GM18870 (cell line): ENCODE data around the gene LGALS7.

Experiments
- ATAC-seq: cut with Tn5 transposase; IDR thresholded peaks from one replicate; pipeline ENCODE4 v1.9.1; 2021; ENCODE audit warnings: moderate library complexity; ENCODE audit not compliant: unreplicated experiment

The LGALS7 gene

GRCh38 chr19:38728752-38729541 is 44.4 kb downstream of the LGALS7 start:
- ATAC-seq, result no peak

GRCh38 chr19:38727868-38728660 is 45.3 kb downstream of the LGALS7 start:
- ATAC-seq, result no peak

- ATAC-seq, result no peak
These were observed 45.9 kb downstream of the LGALS7 start for GRCh38 chr19:38727306-38727867.

- no peak for ATAC-seq
These were observed 46.5 kb downstream of the LGALS7 start for GRCh38 chr19:38726761-38727301.

- ATAC-seq, result no peak
These were observed 47.0 kb downstream of the LGALS7 start for GRCh38 chr19:38726284-38726673.

GRCh38 chr19:38725469-38726283 is 47.6 kb downstream of the LGALS7 start:
- no peak for ATAC-seq

- ATAC-seq, result no peak
These were observed 49.1 kb downstream of the LGALS7 start for GRCh38 chr19:38723990-38724854.

GRCh38 chr19:38723606-38723965 is 49.7 kb downstream of the LGALS7 start:
- no peak for ATAC-seq

GRCh38 chr19:38722947-38723605 is 50.2 kb downstream of the LGALS7 start:
- ATAC-seq, result no peak

GRCh38 chr19:38721979-38722773 is 51.1 kb downstream of the LGALS7 start:
- ATAC-seq, result no peak

- no peak for ATAC-seq
These were observed 51.8 kb downstream of the LGALS7 start for GRCh38 chr19:38721496-38721895.
